Cardiac muscle cell (in vitro differentiated cells and primary cell): Measurements from ENCODE around the gene OTC. TPM values are rescaled to one million over a fixed set of nuclear protein-coding genes. Genes with fewer than 3 reads are reported as not detected.

Experiments
- DNase-seq, 2 donors: peaks; one replicate each; pipeline versions ENCODE4 v3.0.0 to v3.0.0-alpha.2; 2010 to 2017; ENCODE audit warnings: low read depth in 1 of 2, low spot score in 1 of 2
- H3K27ac ChIP-seq: fragments of 200-600 bp; sonication (generic); 2 replicates; pipeline ENCODE4 v1.5.1; 2016
- H3K27me3 ChIP-seq: fragments of 200-600 bp; sonication (generic); 2 replicates; pipeline ENCODE4 v1.6.0; 2016; ENCODE audit warnings: control low read depth
- H3K36me3 ChIP-seq: fragments of 200-600 bp; sonication (generic); 2 replicates; pipeline ENCODE4 v1.5.1; 2016; ENCODE audit warnings: control low read depth
- H3K4me1 ChIP-seq: fragments of 200-600 bp; sonication (generic); 2 replicates; pipeline ENCODE4 v1.8.1; 2017; ENCODE audit warnings: low read depth, mild to moderate bottlenecking, mixed run types
- H3K4me3 ChIP-seq: fragments of 200-600 bp; sonication (generic); 2 replicates; pipeline ENCODE4 v1.5.1; 2016; ENCODE audit warnings: mild to moderate bottlenecking
- H3K9me3 ChIP-seq: fragments of 200-600 bp; sonication (generic); 2 replicates; pipeline ENCODE4 v1.5.1; 2017; ENCODE audit warnings: low read depth, mild to moderate bottlenecking, control low read depth
- CTCF ChIP-seq: IDR thresholded peaks from 2 replicates; pipeline ENCODE4 v1.5.1; 2012; ENCODE audit warnings: low read depth, mild to moderate bottlenecking, low read length
- polyA plus RNA-seq: library from polyadenylated mRNA; unstranded; fragments of >200 nt; fragmentation: Nextera tagmentation; extraction: Ambion mirVana; gene quantifications from 2 replicates; pipeline ENCODE4 v1.2.1, GENCODE V29; 2016
- total RNA-seq: library from RNA; depleted of rRNA; stranded (reverse); fragments of >200 nt; gene quantifications from 2 replicates; pipeline ENCODE4 v1.2.3, GENCODE V29; 2016

The OTC gene
- total and polyA plus RNA-seq, 2 experiments from 2014 or later: not detected

- H3K4me3 ChIP-seq: no peak overlapping the region
- no peaks in the 10 kb centered on the region for H3K4me1 ChIP-seq
- DNase-seq: no peak
- H3K9me3 ChIP-seq: no peaks in the 10 kb centered on the region
- H3K27me3 ChIP-seq: no peaks in the 10 kb centered on the region
- no peak for TF ChIP-seq CTCF
- H3K36me3 ChIP-seq: no peaks in the 10 kb centered on the region
- H3K27ac ChIP-seq: no peak overlapping the region
These were observed 11.0 kb upstream of the OTC start for GRCh38 chrX:38341442-38341841.

GRCh38 chrX:38342853-38343778, 9.3 kb upstream of the OTC start:
- Histone ChIP-seq H3K4me3 (no peak overlapping the region), H3K27me3 (no peaks in the 10 kb centered on the region), H3K9me3 (no peaks in the 10 kb centered on the region), H3K27ac (no peak overlapping the region), H3K4me1 (no peaks in the 10 kb centered on the region), H3K36me3 (no peaks in the 10 kb centered on the region)
- DNase-seq: no peak
- TF ChIP-seq CTCF: no peak

- H3K4me1 ChIP-seq: no peaks in the 10 kb centered on the region
- no peaks in the 10 kb centered on the region for H3K9me3 ChIP-seq
- H3K27me3 ChIP-seq: no peaks in the 10 kb centered on the region
- no peak overlapping the region for H3K27ac ChIP-seq
- no peak for TF ChIP-seq CTCF
- no peak for DNase-seq
- H3K4me3 ChIP-seq: no peak overlapping the region
- no peaks in the 10 kb centered on the region for H3K36me3 ChIP-seq
These were observed 6.3 kb upstream of the OTC start for GRCh38 chrX:38346150-38346549.

GRCh38 chrX:38347136-38347535, 5.3 kb upstream of the OTC start:
- no peak for TF ChIP-seq CTCF
- Histone ChIP-seq H3K27me3 (no peaks in the 10 kb centered on the region), H3K36me3 (no peaks in the 10 kb centered on the region), H3K9me3 (no peaks in the 10 kb centered on the region), H3K4me1 (no peaks in the 10 kb centered on the region), H3K4me3 (no peak overlapping the region), H3K27ac (no peak overlapping the region)
- DNase-seq: peak; percentile 2 to 86

- Histone ChIP-seq H3K36me3 (no peaks in the 10 kb centered on the region), H3K4me1 (no peaks in the 10 kb centered on the region), H3K27me3 (no peaks in the 10 kb centered on the region), H3K4me3 (no peak overlapping the region), H3K27ac (no peak overlapping the region), H3K9me3 (no peaks in the 10 kb centered on the region)
- no peak for DNase-seq
- no peak for TF ChIP-seq CTCF
These were observed 1.1 kb upstream of the OTC start for GRCh38 chrX:38351346-38351745.
